OCI-LY7 (cell line): Measurements from ENCODE around the gene CD69. TPM values are rescaled to one million over a fixed set of nuclear protein-coding genes. Genes with fewer than 3 reads are reported as not detected.

Experiments
- BruUV-seq: library from RNA; stranded (reverse); fragments of 400-500 nt; replicated peaks from 2 replicates; lab custom pipeline; 2021; lab: Mats Ljungman, UMichigan
- CTCF ChIA-PET: fragments of 300-600 bp; sonication (Branson Sonifier 250); formaldehyde crosslinking; loops from one replicate; lab custom pipeline; 2022; ENCODE audit warnings: antibody characterized with exemption; ENCODE audit not compliant: unreplicated experiment; lab: Charles Lee
- POLR2A ChIA-PET: fragments of 300-600 bp; sonication (Branson Sonifier 250); formaldehyde crosslinking; loops from one replicate; lab custom pipeline; 2022; ENCODE audit warnings: antibody characterized with exemption; lab: Charles Lee
- DNase-seq: peaks from one replicate; pipeline ENCODE4 v3.0.0-alpha.2; 2015; ENCODE audit warnings: low spot score
- H2AFZ ChIP-seq: fragments of 200-600 bp; sonication (generic), shearing (Covaris generic); 2 replicates; pipeline ENCODE4 v1.6.1; 2014; ENCODE audit warnings: mild to moderate bottlenecking, antibody characterized with exemption, low read length, moderate library complexity
- H3K27ac ChIP-seq: fragments of 200-600 bp; sonication (generic); 2 replicates; pipeline ENCODE4 v1.5.1; 2014; ENCODE audit warnings: mixed run types, low read depth, mild to moderate bottlenecking, moderate library complexity, low read length, inconsistent platforms; ENCODE audit not compliant: poor library complexity, severe bottlenecking
- H3K36me3 ChIP-seq: fragments of 200-600 bp; sonication (generic); 2 replicates; pipeline ENCODE4 v1.6.1; 2014; ENCODE audit warnings: mild to moderate bottlenecking, antibody characterized with exemption, low read length, moderate library complexity, mixed read lengths; ENCODE audit not compliant: insufficient read depth
- H3K4me1 ChIP-seq: fragments of 200-600 bp; sonication (generic); 2 replicates; pipeline ENCODE4 v1.5.1; 2014; ENCODE audit warnings: mild to moderate bottlenecking, low read length; ENCODE audit not compliant: insufficient read depth, poor library complexity, severe bottlenecking
- H3K4me2 ChIP-seq: fragments of 200-600 bp; sonication (generic); 2 replicates; pipeline ENCODE4 v1.6.1; 2014; ENCODE audit warnings: mild to moderate bottlenecking, low read length
- H3K4me3 ChIP-seq: fragments of 200-600 bp; sonication (generic); 2 replicates; pipeline ENCODE4 v1.5.1; 2014; ENCODE audit warnings: mild to moderate bottlenecking, low read depth, low read length; ENCODE audit not compliant: poor library complexity, severe bottlenecking
- H3K79me2 ChIP-seq: fragments of 200-600 bp; sonication (generic); 2 replicates; pipeline ENCODE4 v1.6.1; 2016; ENCODE audit warnings: low read depth, mild to moderate bottlenecking, low read length, moderate library complexity, mixed read lengths; ENCODE audit not compliant: insufficient read depth
- H3K9me2 ChIP-seq: fragments of 200-600 bp; sonication (generic); 2 replicates; pipeline ENCODE4 v1.6.1; 2016; ENCODE audit warnings: mild to moderate bottlenecking, low read length, mixed read lengths; ENCODE audit not compliant: insufficient read depth
- H3K9me3 ChIP-seq: fragments of 200-600 bp; sonication (generic); 2 replicates; pipeline ENCODE4 v1.6.1; 2014; ENCODE audit warnings: mild to moderate bottlenecking, mixed run types, low read length, mixed read lengths
- H4K20me1 ChIP-seq: fragments of 200-600 bp; sonication (generic); 2 replicates; pipeline ENCODE4 v1.6.1; 2014; ENCODE audit warnings: mild to moderate bottlenecking, antibody characterized with exemption, low read length, moderate library complexity, mixed read lengths; ENCODE audit not compliant: insufficient read depth
- CTCF ChIP-seq: fragments of 200-600 bp; sonication (generic); conservative IDR thresholded peaks from 2 replicates; pipeline ENCODE4 v1.5.1; 2014; ENCODE audit warnings: mild to moderate bottlenecking, antibody characterized with exemption, low read length, moderate library complexity, mixed read lengths
- EZH2phosphoT487 ChIP-seq: fragments of 200-600 bp; sonication (generic); IDR thresholded peaks from 2 replicates; pipeline ENCODE4 v1.6.1; 2018; ENCODE audit warnings: low read depth, borderline replicate concordance, mild to moderate bottlenecking, mixed run types, antibody characterized with exemption, low read length, moderate library complexity, mixed read lengths
- intact Hi-C: fragments of 100-400 bp; cut with micrococcal nuclease; formaldehyde crosslinking; loops from one replicate; pipeline ENCODE4 v1.10.0; 2022; ENCODE audit not compliant: unreplicated experiment
- total RNA-seq, 2 experiments: library from RNA; depleted of rRNA in 1 of 2; stranded (reverse); fragments of >200 nt in 1 of 2; shearing (Covaris generic) in 1 of 2; gene quantifications; 2 replicates each; pipeline ENCODE4 v1.2.3, GENCODE V29; 2014 to 2022

CD69 gene
- total RNA-seq, 2 experiments from 2014 or later: 10.3 to 12.3 TPM

GRCh38 chr12:9753073-9753472, 7.6 kb downstream of the CD69 start:
- H3K4me1 ChIP-seq: peaks cover 32% of the 10 kb centered on the region
- TF ChIP-seq EZH2phosphoT487 (no peak), CTCF (no peak)
- H3K27ac ChIP-seq: no peak overlapping the region
- H3K79me2 ChIP-seq: peaks cover 17% of the 10 kb centered on the region; the same call in 1 of the 2 replicates
- POLR2A ChIA-PET: interaction anchor here (0.7 kb wide), 1 partner anchor 42 kb away, joined by 4 read pairs; no protein-coding TSS in a partner anchor
- no peak overlapping the region for H2AFZ ChIP-seq
- H3K9me2 ChIP-seq: no peaks in the 10 kb centered on the region
- intact Hi-C loops: loop anchor here (5.0 kb wide), 2 partner anchors 114 to 389 kb away; partner anchors contain the start of gene CLEC2B
- H3K36me3 ChIP-seq: peaks cover 44% of the 10 kb centered on the region
- CTCF ChIA-PET: interaction anchor here (0.6 kb wide), 1 partner anchor 44 kb away, joined by 5 read pairs; no protein-coding TSS in a partner anchor
- H3K9me3 ChIP-seq: no peaks in the 10 kb centered on the region
- no peak overlapping the region for H3K4me3 ChIP-seq
- no peaks in the 10 kb centered on the region for H4K20me1 ChIP-seq
- no peak overlapping the region for H3K4me2 ChIP-seq
- BruUV-seq: no TSS peak
- DNase-seq: no peak

- Histone ChIP-seq H3K79me2 (peaks cover 10% of the 10 kb centered on the region; the same call in 1 of the 2 replicates), H3K27ac (no peak overlapping the region), H3K36me3 (peaks cover 44% of the 10 kb centered on the region), H3K9me3 (no peaks in the 10 kb centered on the region), H2AFZ (no peak overlapping the region), H3K4me2 (no peak overlapping the region), H3K4me1 (peaks cover 32% of the 10 kb centered on the region), H3K9me2 (no peaks in the 10 kb centered on the region), H3K4me3 (no peak overlapping the region), H4K20me1 (no peaks in the 10 kb centered on the region)
- no peak for DNase-seq
- no peak for TF ChIP-seq CTCF
- intact Hi-C loops: loop anchor here (5.0 kb wide), 2 partner anchors 115 to 390 kb away; partner anchors contain the start of gene CLEC2B
- BruUV-seq: no TSS peak
- POLR2A ChIA-PET: interaction anchor here (0.6 to 2.0 kb wide), 4 partner anchors 8 to 173 kb away, joined by 3 to 4 read pairs (median 4); partner anchors contain the start of gene CD69
- CTCF ChIA-PET: interaction anchor here (5.6 kb wide), 1 partner anchor 45 kb away, joined by 65 read pairs; no protein-coding TSS in a partner anchor
These were observed 8.4 kb downstream of the CD69 start for GRCh38 chr12:9752145-9752933.
